Measurements from ENCODE around the gene PPM1E. TPM values are rescaled to one million over a fixed set of nuclear protein-coding genes. Genes with fewer than 3 reads are reported as not detected.

Gene PPM1E
- total RNA-seq, 1 experiment from 2014 or later: 7.1 TPM

- Histone ChIP-seq H4K20me1 (ENCODE audit: control insufficient read depth, insufficient read depth, insufficient read length) (no peaks in the 10 kb centered on the region), H3K4ac (ENCODE audit: low read depth, low read length) (no peak overlapping the region), H3K14ac (ENCODE audit: insufficient read depth, low read length) (no peak overlapping the region), H3K23ac (ENCODE audit: insufficient read length, low read depth, low read length) (no peak overlapping the region), H3T11ph (ENCODE audit: low read length) (no peak overlapping the region), H2BK20ac (ENCODE audit: low read depth, low read length, poor library complexity, severe bottlenecking) (no peak overlapping the region), H3K9ac (ENCODE audit: extremely low read depth, insufficient read length, low read length) (no peak overlapping the region), H3K4me2 (ENCODE audit: insufficient read depth, insufficient read length, low read length) (no peak overlapping the region), H4K8ac (replicated peaks; ENCODE audit: insufficient read length, low read depth, low read length) (no peak overlapping the region), H4K91ac (ENCODE audit: insufficient read length, low read depth, low read length) (no peak overlapping the region), H2AK5ac (ENCODE audit: insufficient read length, low read length) (no peak overlapping the region), H3K9me3 (ENCODE audit: control insufficient read depth, low read depth, low read length) (no peaks in the 10 kb centered on the region), H3K79me1 (ENCODE audit: insufficient read depth, low read depth, low read length, poor library complexity, severe bottlenecking) (no peaks in the 10 kb centered on the region), H4K5ac (ENCODE audit: insufficient read length, low read depth, low read length) (no peak overlapping the region), H3K4me1 (ENCODE audit: insufficient read depth, low read length) (no peaks in the 10 kb centered on the region), H2BK5ac (ENCODE audit: insufficient read length, low read length) (no peak overlapping the region), H3K23me2 (ENCODE audit: insufficient read length, low read depth, low read length, poor library complexity, severe bottlenecking) (no peaks in the 10 kb centered on the region), H2AFZ (ENCODE audit: low read length) (no peak overlapping the region), H2BK12ac (ENCODE audit: insufficient read length, low read depth, low read length) (no peak overlapping the region), H2BK15ac (ENCODE audit: low read depth, low read length) (no peak overlapping the region), H2BK120ac (ENCODE audit: low read depth, low read length, poor library complexity, severe bottlenecking) (no peak overlapping the region), H3K27me3 (ENCODE audit: insufficient read depth, low read length) (no peaks in the 10 kb centered on the region), H3K56ac (ENCODE audit: insufficient read length, low read depth, low read length) (no peak overlapping the region), H3K27ac (ENCODE audit: insufficient read length, low read depth, low read length) (no peak overlapping the region), H3K18ac (ENCODE audit: insufficient read length, low read depth, low read length) (no peak overlapping the region), H3K79me2 (ENCODE audit: insufficient read depth, low read length) (no peaks in the 10 kb centered on the region)
- peaks cover 0 to 5% of the 10 kb centered on the region in 2 experiments; a peak in 2 of 4 replicates for H3K4me1 Mint-ChIP-seq
- TF ChIP-seq, protein P1, sequence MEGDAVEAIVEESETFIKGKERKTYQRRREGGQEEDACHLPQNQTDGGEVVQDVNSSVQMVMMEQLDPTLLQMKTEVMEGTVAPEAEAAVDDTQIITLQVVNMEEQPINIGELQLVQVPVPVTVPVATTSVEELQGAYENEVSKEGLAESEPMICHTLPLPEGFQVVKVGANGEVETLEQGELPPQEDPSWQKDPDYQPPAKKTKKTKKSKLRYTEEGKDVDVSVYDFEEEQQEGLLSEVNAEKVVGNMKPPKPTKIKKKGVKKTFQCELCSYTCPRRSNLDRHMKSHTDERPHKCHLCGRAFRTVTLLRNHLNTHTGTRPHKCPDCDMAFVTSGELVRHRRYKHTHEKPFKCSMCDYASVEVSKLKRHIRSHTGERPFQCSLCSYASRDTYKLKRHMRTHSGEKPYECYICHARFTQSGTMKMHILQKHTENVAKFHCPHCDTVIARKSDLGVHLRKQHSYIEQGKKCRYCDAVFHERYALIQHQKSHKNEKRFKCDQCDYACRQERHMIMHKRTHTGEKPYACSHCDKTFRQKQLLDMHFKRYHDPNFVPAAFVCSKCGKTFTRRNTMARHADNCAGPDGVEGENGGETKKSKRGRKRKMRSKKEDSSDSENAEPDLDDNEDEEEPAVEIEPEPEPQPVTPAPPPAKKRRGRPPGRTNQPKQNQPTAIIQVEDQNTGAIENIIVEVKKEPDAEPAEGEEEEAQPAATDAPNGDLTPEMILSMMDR (conservative IDR thresholded peaks at IDR 0.05): no peak
- H3K27ac Mint-ChIP-seq: no peak overlapping the region
- DNase-seq: no peak
- no CpG with 5 or more reads among the region's 1 CpG for WGBS (ENCODE audit: extremely low coverage, insufficient read length, low lambda C conversion rate)
- peaks cover 23 to 39% (median 35%) of the 10 kb centered on the region in 3 experiments; a peak in 6 of 7 replicates for H3K36me3 Mint-ChIP-seq (ENCODE audit: insufficient read depth in 1 of 3, low read depth in 3 of 3)
- H3K27me3 Mint-ChIP-seq (ENCODE audit: low read depth): no peaks in the 10 kb centered on the region
- no peak overlapping the region for H3K4me3 Mint-ChIP-seq
- no peaks in the 10 kb centered on the region for H3K9me3 Mint-ChIP-seq
Observed at GRCh38 chr17:58999500-58999899, 243.8 kb downstream of the PPM1E start.

Measured in H9 (cell line).